SK-N-SH (cell line): Measurements from ENCODE around the gene CRHBP. TPM values are rescaled to one million over a fixed set of nuclear protein-coding genes. Genes with fewer than 3 reads are reported as not detected.

Source experiments
- CTCF ChIA-PET: fragments of 300-600, 350-600 bp; formaldehyde crosslinking; extraction: SDS; loops from one replicate; lab custom pipeline; 2021; lab: Yijun Ruan, JAX
- POLR2A ChIA-PET: fragments of 350-600 bp; sonication (Branson Sonifier 250); formaldehyde crosslinking; extraction: SDS; loops from one replicate; lab custom pipeline; 2020; ENCODE audit warnings: antibody characterized with exemption, inconsistent platforms; lab: Yijun Ruan, JAX
- DNase-seq: peaks from one replicate; pipeline ENCODE4 v3.0.0; 2012
- H2AFZ ChIP-seq: fragments of 200-600 bp; sonication (generic); 2 replicates; pipeline ENCODE4 v1.8.1; 2016; ENCODE audit warnings: antibody characterized with exemption, mild to moderate bottlenecking, low read depth
- H3F3A ChIP-seq: fragments of 200-600 bp; sonication (generic); replicated peaks from 2 replicates; pipeline ENCODE3; 2016; ENCODE audit warnings: antibody characterized with exemption, mild to moderate bottlenecking; ENCODE audit not compliant: insufficient read depth
- H3K27ac ChIP-seq, 2 experiments: fragments of 200-500 bp in 1 of 2; fragments of 200-600 bp in 1 of 2; sonication (Bioruptor generic) in 1 of 2; sonication (generic), shearing (Covaris generic) in 1 of 2; 2 replicates each; pipeline versions ENCODE4 v1.5.1 to v1.6.1; 2014 to 2016; ENCODE audit warnings: low read depth in 2 of 2, inconsistent platforms in 1 of 2, low read length in 1 of 2, mild to moderate bottlenecking in 1 of 2, mixed read lengths in 1 of 2
- H3K27me3 ChIP-seq: fragments of 200-600 bp; sonication (generic), shearing (Covaris generic); 2 replicates; pipeline ENCODE4 v1.6.1; 2016; ENCODE audit warnings: mixed run types; ENCODE audit not compliant: insufficient read depth
- H3K36me3 ChIP-seq, 2 experiments: fragments of 200-500 bp in 1 of 2; fragments of 200-600 bp in 1 of 2; sonication (Bioruptor generic) in 1 of 2; sonication (generic) in 1 of 2; replicated peaks in 1 of 2; 2 replicates each; pipeline versions ENCODE3 to v1.5.1; 2014 to 2016; ENCODE audit warnings: low read length in 1 of 2, mild to moderate bottlenecking in 1 of 2; ENCODE audit not compliant: insufficient read depth in 2 of 2, control insufficient read depth in 1 of 2
- H3K4me1 ChIP-seq, 2 experiments: fragments of 200-500 bp in 1 of 2; fragments of 200-600 bp in 1 of 2; sonication (Bioruptor generic) in 1 of 2; sonication (generic), shearing (Covaris generic) in 1 of 2; 2 replicates each; pipeline versions ENCODE4 v1.5.1 to v1.6.1; 2014 to 2016; ENCODE audit warnings: low read depth in 1 of 2, low read length in 1 of 2, mixed run types in 1 of 2; ENCODE audit not compliant: insufficient read depth in 2 of 2, control insufficient read depth in 1 of 2
- H3K4me2 ChIP-seq: fragments of 200-600 bp; sonication (generic), shearing (Covaris generic); 2 replicates; pipeline ENCODE4 v1.6.1; 2017; ENCODE audit warnings: mixed run types
- H3K4me3 ChIP-seq, 2 experiments: fragments of 200-500 bp in 1 of 2; fragments of 200-600 bp in 1 of 2; sonication (Bioruptor generic) in 1 of 2; sonication (generic), shearing (Covaris generic) in 1 of 2; 2 replicates each; pipeline versions ENCODE4 v1.5.1 to v1.8.1; 2014 to 2016; ENCODE audit warnings: low read depth in 2 of 2, inconsistent platforms in 1 of 2, low read length in 1 of 2, mild to moderate bottlenecking in 1 of 2, mixed read lengths in 1 of 2, moderate library complexity in 1 of 2
- H3K79me2 ChIP-seq: fragments of 200-600 bp; sonication (generic); 2 replicates; pipeline ENCODE4 v1.8.1; 2017; ENCODE audit warnings: mild to moderate bottlenecking; ENCODE audit not compliant: insufficient read depth
- H3K9ac ChIP-seq: fragments of 200-600 bp; sonication (generic); 2 replicates; pipeline ENCODE4 v1.6.1; 2017; ENCODE audit warnings: mixed run types
- H3K9me2 ChIP-seq: fragments of 200-600 bp; sonication (generic); 2 replicates; pipeline ENCODE4 v1.6.1; 2017; ENCODE audit warnings: mixed run types
- H3K9me3 ChIP-seq: fragments of 200-600 bp; sonication (generic); 2 replicates; pipeline ENCODE4 v1.6.1; 2017; ENCODE audit warnings: mixed run types, mild to moderate bottlenecking, moderate library complexity
- H4K20me1 ChIP-seq: fragments of 200-600 bp; sonication (generic); 2 replicates; pipeline ENCODE4 v1.6.1; 2017; ENCODE audit warnings: mild to moderate bottlenecking, mixed run types; ENCODE audit not compliant: insufficient read depth
- CHD2 ChIP-seq: fragments of 150-350 bp; IDR thresholded peaks from 2 replicates; pipeline ENCODE4 v1.6.1; 2018; ENCODE audit warnings: low read length; ENCODE audit not compliant: partially characterized antibody
- EP300 ChIP-seq, 2 experiments: IDR thresholded peaks; 2 replicates each; pipeline versions ENCODE4 v1.4.0 to v1.6.1; 2012; ENCODE audit warnings: borderline replicate concordance in 1 of 2, low read depth in 1 of 2, low read length in 1 of 2
- EZH2phosphoT487 ChIP-seq: fragments of 200-600 bp; sonication (generic); IDR thresholded peaks from 2 replicates; pipeline ENCODE4 v1.6.1; 2017; ENCODE audit warnings: low read depth, mixed run types, mild to moderate bottlenecking, antibody characterized with exemption, moderate library complexity, borderline replicate concordance
- FOSL2 ChIP-seq: IDR thresholded peaks from 2 replicates; pipeline ENCODE4 v1.4.0; 2012; ENCODE audit warnings: low read depth, mild to moderate bottlenecking, moderate library complexity, borderline replicate concordance
- GATA2 ChIP-seq: sonication (generic); formaldehyde crosslinking; IDR thresholded peaks from 2 replicates; pipeline ENCODE4 v1.5.0; 2020; ENCODE audit warnings: mild to moderate bottlenecking, missing genetic modification reagents
- NFIC ChIP-seq: IDR thresholded peaks from 2 replicates; pipeline ENCODE4 v1.4.0; 2012; ENCODE audit warnings: borderline replicate concordance
- NRF1 ChIP-seq: IDR thresholded peaks from 2 replicates; pipeline ENCODE4 v1.6.1; 2012; ENCODE audit warnings: low read depth, mild to moderate bottlenecking, low read length
- PBX3 ChIP-seq: IDR thresholded peaks from 2 replicates; pipeline ENCODE4; 2012
- RCOR1 ChIP-seq: fragments of 150-350 bp; IDR thresholded peaks from 2 replicates; pipeline ENCODE4 v1.6.1; 2017; ENCODE audit warnings: antibody characterized with exemption, low read length
- RXRA ChIP-seq: IDR thresholded peaks from 2 replicates; pipeline ENCODE4 v1.4.0; 2012; ENCODE audit warnings: low read depth, mild to moderate bottlenecking, borderline replicate concordance
- SIN3A ChIP-seq: IDR thresholded peaks from 2 replicates; pipeline ENCODE4 v1.6.1; 2012; ENCODE audit warnings: low read depth, mild to moderate bottlenecking, low read length, moderate library complexity, borderline replicate concordance
- SMC3 ChIP-seq: IDR thresholded peaks from 2 replicates; pipeline ENCODE4 v1.6.1; 2012; ENCODE audit warnings: low read depth, low read length, improper control_type of control experiment
- YY1 ChIP-seq: IDR thresholded peaks from 2 replicates; pipeline ENCODE4 v1.4.0; 2012; ENCODE audit warnings: low read depth, mild to moderate bottlenecking
- WGBS: methylation state at CpG from one replicate; pipeline ENCODE4 v1.1.6; 2017; ENCODE audit warnings: low lambda C conversion rate; 5-methylcytosine and 5-hydroxymethylcytosine counted together
- polyA plus RNA-seq, 3 experiments: library from polyadenylated mRNA; depleted of rRNA; stranded (reverse); fragments of >200 nt; gene quantifications; 2 replicates each; pipeline ENCODE4 v1.2.3, GENCODE V29; 2012
- TF ChIP-seq, protein P1 (sequence below): IDR thresholded peaks from 2 replicates; pipeline ENCODE4 v1.4.0; 2012; ENCODE audit warnings: low read depth, borderline replicate concordance
- TF ChIP-seq, protein P2 (sequence below): IDR thresholded peaks from 2 replicates; pipeline ENCODE4 v1.4.0; 2012; ENCODE audit warnings: low read depth

CRHBP gene
- polyA plus RNA-seq, 1 of the 3 experiments (the other 2 are of a cell fraction) = not detected

GRCh38 chr5:76960004-76960625, 7.3 kb downstream of the CRHBP start:
- H3F3A ChIP-seq = no peaks in the 10 kb centered on the region
- H2AFZ ChIP-seq = no peak overlapping the region
- no peaks in the 10 kb centered on the region for H3K9me2 ChIP-seq
- no peaks in the 10 kb centered on the region for H3K79me2 ChIP-seq
- ChIA-PET POLR2A (no interaction called here), CTCF (interaction anchor here (1.4 kb wide), 1 partner anchor 11 kb away, joined by 4 read pairs; no protein-coding TSS in a partner anchor)
- no peaks in the 10 kb centered on the region for H4K20me1 ChIP-seq
- no peaks in the 10 kb centered on the region for H3K4me1 ChIP-seq
- no peaks in the 10 kb centered on the region for H3K9me3 ChIP-seq
- no peaks in the 10 kb centered on the region for H3K36me3 ChIP-seq
- 83% methylated on average over 3 of the region's 3 CpGs for WGBS
- H3K27me3 ChIP-seq = peaks cover 14% of the 10 kb centered on the region; the same call in 1 of the 2 replicates
- no peak for TF ChIP-seq EZH2phosphoT487
- no peak for TF ChIP-seq EP300 (IDR thresholded peaks at IDR 0.05; ENCODE audit: borderline replicate concordance in 1 of 2, low read depth in 1 of 2, low read length in 1 of 2)
- DNase-seq = no peak
- no peak overlapping the region for H3K4me3 ChIP-seq
- H3K9ac ChIP-seq = no peak overlapping the region
- H3K4me2 ChIP-seq = no peak overlapping the region
- no peak overlapping the region for H3K27ac ChIP-seq

- Histone ChIP-seq H3K9me3 (no peaks in the 10 kb centered on the region), H3K4me1 (no peaks in the 10 kb centered on the region), H3K4me3 (no peak overlapping the region), H3K79me2 (no peaks in the 10 kb centered on the region), H4K20me1 (no peaks in the 10 kb centered on the region), H3K36me3 (no peaks in the 10 kb centered on the region), H3K27ac (no peak overlapping the region), H3K9ac (no peak overlapping the region), H3F3A (no peaks in the 10 kb centered on the region), H3K4me2 (no peak overlapping the region), H3K27me3 (peaks cover 6% of the 10 kb centered on the region; the same call in 1 of the 2 replicates), H2AFZ (no peak overlapping the region), H3K9me2 (no peaks in the 10 kb centered on the region)
- ChIA-PET CTCF (interaction anchor here (1.6 kb wide), 1 partner anchor 9 kb away, joined by 3 read pairs; no protein-coding TSS in a partner anchor), POLR2A (no interaction called here)
- 42% methylated on average over 2 of the region's 2 CpGs for WGBS
- no peak for DNase-seq
- TF ChIP-seq, protein P1, sequence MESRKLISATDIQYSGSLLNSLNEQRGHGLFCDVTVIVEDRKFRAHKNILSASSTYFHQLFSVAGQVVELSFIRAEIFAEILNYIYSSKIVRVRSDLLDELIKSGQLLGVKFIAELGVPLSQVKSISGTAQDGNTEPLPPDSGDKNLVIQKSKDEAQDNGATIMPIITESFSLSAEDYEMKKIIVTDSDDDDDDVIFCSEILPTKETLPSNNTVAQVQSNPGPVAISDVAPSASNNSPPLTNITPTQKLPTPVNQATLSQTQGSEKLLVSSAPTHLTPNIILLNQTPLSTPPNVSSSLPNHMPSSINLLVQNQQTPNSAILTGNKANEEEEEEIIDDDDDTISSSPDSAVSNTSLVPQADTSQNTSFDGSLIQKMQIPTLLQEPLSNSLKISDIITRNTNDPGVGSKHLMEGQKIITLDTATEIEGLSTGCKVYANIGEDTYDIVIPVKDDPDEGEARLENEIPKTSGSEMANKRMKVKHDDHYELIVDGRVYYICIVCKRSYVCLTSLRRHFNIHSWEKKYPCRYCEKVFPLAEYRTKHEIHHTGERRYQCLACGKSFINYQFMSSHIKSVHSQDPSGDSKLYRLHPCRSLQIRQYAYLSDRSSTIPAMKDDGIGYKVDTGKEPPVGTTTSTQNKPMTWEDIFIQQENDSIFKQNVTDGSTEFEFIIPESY = no peak
- TF ChIP-seq SIN3A = no peak
- no peak for TF ChIP-seq GATA2
- TF ChIP-seq SMC3 = no peak
- no peak for TF ChIP-seq NFIC
- TF ChIP-seq EZH2phosphoT487 = no peak
- TF ChIP-seq PBX3 = no peak
- no peak for TF ChIP-seq RXRA
- TF ChIP-seq CHD2 = no peak
- TF ChIP-seq, protein P2, sequence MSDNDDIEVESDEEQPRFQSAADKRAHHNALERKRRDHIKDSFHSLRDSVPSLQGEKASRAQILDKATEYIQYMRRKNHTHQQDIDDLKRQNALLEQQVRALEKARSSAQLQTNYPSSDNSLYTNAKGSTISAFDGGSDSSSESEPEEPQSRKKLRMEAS = no peak
- TF ChIP-seq EP300 (IDR thresholded peaks at IDR 0.05; ENCODE audit: borderline replicate concordance in 1 of 2, low read depth in 1 of 2, low read length in 1 of 2) = no peak
- TF ChIP-seq FOSL2 = no peak
- no peak for TF ChIP-seq YY1
- no peak for TF ChIP-seq NRF1
- no peak for TF ChIP-seq RCOR1
Observed at GRCh38 chr5:76964060-76964459, 11.2 kb downstream of the CRHBP start.
